Mesothelial cell of epicardium (in vitro differentiated cells): ENCODE results near the gene GADL1. TPM values are rescaled to one million over a fixed set of nuclear protein-coding genes. Genes with fewer than 3 reads are reported as not detected.

Experiments used
- DNase-seq, 2 experiments: peaks; one replicate each; pipeline ENCODE4 v3.0.0; 2021; ENCODE audit warnings: low spot score in 2 of 2; ENCODE audit not compliant: unreplicated experiment in 2 of 2
- H3K27ac Mint-ChIP-seq: 2 replicates; pipeline ENCODE4 v1.8.0; 2021; ENCODE audit warnings: mixed read lengths
- H3K27me3 Mint-ChIP-seq: 2 replicates; pipeline ENCODE4 v1.8.0; 2021; ENCODE audit warnings: low read depth, mixed read lengths
- H3K36me3 Mint-ChIP-seq: 2 replicates; pipeline ENCODE4 v1.8.0; 2021; ENCODE audit warnings: mixed read lengths
- H3K4me1 Mint-ChIP-seq: 2 replicates; pipeline ENCODE4 v1.8.0; 2021; ENCODE audit warnings: mixed read lengths
- H3K4me3 Mint-ChIP-seq: 2 replicates; pipeline ENCODE4 v1.8.0; 2021; ENCODE audit warnings: mild to moderate bottlenecking, moderate library complexity, mixed read lengths
- H3K9me3 Mint-ChIP-seq: 2 replicates; pipeline ENCODE4 v1.8.0; 2021; ENCODE audit warnings: mixed read lengths
- total RNA-seq: library from RNA; stranded (reverse); gene quantifications from 3 replicates; pipeline ENCODE4 v1.2.1, GENCODE V29; 2021
- TF ChIP-seq, protein P1 (sequence below): fragments of 200-600 bp; sonication (generic); IDR thresholded peaks from one replicate; pipeline ENCODE4 v1.5.0; 2021; ENCODE audit warnings: antibody characterized with exemption; ENCODE audit not compliant: unreplicated experiment

The GADL1 gene
- total RNA-seq, 1 donor from 2014 or later, result 4.6 TPM

DNA sequence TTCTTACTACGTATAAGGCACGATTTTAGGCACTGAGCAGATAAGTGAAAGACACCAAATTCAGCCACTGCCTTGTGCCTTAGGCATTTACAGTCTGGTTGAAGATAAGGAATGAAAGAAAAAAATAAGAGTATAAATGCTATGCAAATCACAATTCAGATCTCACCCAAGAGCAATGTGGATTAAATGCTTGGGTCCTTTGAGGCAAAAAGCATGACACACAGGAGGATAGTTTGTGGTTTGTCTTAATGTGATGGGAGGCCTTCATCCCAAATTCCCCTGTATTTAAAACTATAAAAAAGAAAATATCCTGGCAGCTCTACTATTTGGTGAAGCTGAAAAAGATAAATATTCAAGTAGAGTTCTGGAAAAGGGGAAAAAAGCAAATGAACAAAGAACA is 208.3 kb downstream of the GADL1 start:
- Mint-ChIP-seq H3K4me1 (peaks cover 33% of the 10 kb centered on the region), H3K27ac (no peak overlapping the region), H3K36me3 (peaks cover 8% of the 10 kb centered on the region), H3K27me3 (no peaks in the 10 kb centered on the region), H3K9me3 (no peaks in the 10 kb centered on the region), H3K4me3 (no peak overlapping the region)
- DNase-seq, result no peak
- TF ChIP-seq, protein P1, sequence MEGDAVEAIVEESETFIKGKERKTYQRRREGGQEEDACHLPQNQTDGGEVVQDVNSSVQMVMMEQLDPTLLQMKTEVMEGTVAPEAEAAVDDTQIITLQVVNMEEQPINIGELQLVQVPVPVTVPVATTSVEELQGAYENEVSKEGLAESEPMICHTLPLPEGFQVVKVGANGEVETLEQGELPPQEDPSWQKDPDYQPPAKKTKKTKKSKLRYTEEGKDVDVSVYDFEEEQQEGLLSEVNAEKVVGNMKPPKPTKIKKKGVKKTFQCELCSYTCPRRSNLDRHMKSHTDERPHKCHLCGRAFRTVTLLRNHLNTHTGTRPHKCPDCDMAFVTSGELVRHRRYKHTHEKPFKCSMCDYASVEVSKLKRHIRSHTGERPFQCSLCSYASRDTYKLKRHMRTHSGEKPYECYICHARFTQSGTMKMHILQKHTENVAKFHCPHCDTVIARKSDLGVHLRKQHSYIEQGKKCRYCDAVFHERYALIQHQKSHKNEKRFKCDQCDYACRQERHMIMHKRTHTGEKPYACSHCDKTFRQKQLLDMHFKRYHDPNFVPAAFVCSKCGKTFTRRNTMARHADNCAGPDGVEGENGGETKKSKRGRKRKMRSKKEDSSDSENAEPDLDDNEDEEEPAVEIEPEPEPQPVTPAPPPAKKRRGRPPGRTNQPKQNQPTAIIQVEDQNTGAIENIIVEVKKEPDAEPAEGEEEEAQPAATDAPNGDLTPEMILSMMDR, result no peak

DNA sequence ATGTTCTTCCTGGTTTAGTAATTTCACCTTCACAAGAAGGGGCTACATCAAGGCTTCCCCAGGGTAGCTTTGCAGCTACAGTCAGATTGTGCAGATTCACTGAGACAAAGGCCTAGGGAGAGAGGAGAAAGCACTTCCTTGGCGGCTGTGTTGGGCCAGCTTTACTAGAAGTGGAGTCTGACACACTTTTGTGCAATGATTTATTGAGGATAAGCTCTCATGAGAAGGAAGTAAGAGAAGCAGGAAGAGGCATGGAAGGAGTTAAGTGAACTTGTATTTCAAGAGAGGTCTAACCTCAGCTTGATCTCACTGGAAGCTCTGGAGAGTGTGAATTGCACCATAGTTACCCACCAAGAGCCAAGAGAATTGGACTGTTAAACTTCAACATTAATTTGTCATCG is 209.2 kb downstream of the GADL1 start:
- Mint-ChIP-seq H3K4me1 (peaks cover 41% of the 10 kb centered on the region), H3K9me3 (no peaks in the 10 kb centered on the region)
- no peak for DNase-seq

DNA sequence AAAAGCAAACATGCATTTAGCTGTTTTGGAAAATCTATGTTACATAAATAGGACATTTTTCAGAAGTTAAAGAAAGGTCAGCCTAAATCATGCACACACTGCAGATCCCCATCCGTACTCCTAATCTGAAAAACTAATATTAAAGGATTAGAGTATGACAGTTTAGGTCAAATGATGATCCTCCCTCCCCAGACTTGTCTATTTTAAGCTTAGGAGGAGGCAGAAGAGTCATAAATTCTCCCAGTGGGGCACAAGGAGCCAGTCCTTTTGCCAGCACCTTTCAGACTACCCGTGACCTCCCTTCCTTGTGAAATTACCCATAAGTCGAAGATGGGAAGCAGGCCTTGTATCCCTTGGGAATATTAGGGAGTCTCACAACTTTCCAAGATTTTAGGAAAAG is 210.1 kb downstream of the GADL1 start:
- no peaks in the 10 kb centered on the region for H3K27me3 Mint-ChIP-seq

More for the DNA sequence above, 209.2 kb downstream of the GADL1 start:
- peaks cover 6% of the 10 kb centered on the region for H3K36me3 Mint-ChIP-seq
- H3K27ac Mint-ChIP-seq, result no peak overlapping the region
- TF ChIP-seq, protein P1, result no peak
- no peak overlapping the region for H3K4me3 Mint-ChIP-seq
- no peaks in the 10 kb centered on the region for H3K27me3 Mint-ChIP-seq

DNA sequence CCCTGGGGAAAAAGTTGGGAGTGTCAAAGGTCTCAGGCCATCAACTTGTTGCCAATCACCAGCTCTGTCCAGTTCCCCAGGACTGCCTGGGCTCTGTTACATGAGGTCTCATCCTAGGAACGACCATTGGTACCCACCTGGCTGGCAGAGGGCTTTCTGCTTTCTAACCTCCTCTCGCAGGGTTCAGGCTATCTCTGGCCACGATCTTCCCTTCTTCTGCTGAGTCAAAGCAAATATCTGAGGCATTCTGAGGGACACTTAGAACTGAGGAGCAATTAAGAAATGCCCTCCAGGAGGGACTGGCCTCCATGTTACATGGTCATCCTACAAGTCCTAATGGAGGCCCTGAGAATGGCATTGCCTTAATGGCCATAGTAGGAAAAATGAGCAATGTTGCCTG is 210.7 kb downstream of the GADL1 start:
- H3K4me3 Mint-ChIP-seq, result no peak overlapping the region
- H3K27ac Mint-ChIP-seq, result no peak overlapping the region
- TF ChIP-seq, protein P1, result no peak
- H3K36me3 Mint-ChIP-seq, result peaks cover 6% of the 10 kb centered on the region
- no peaks in the 10 kb centered on the region for H3K27me3 Mint-ChIP-seq
- no peak for DNase-seq
- H3K9me3 Mint-ChIP-seq, result no peaks in the 10 kb centered on the region
- peaks cover 33% of the 10 kb centered on the region for H3K4me1 Mint-ChIP-seq

More for the DNA sequence above, 210.1 kb downstream of the GADL1 start:
- Mint-ChIP-seq H3K36me3 (peaks cover 6% of the 10 kb centered on the region), H3K27ac (no peak overlapping the region), H3K4me1 (peaks cover 39% of the 10 kb centered on the region), H3K9me3 (no peaks in the 10 kb centered on the region), H3K4me3 (no peak overlapping the region)
- no peak for DNase-seq
- TF ChIP-seq, protein P1, result no peak

DNA sequence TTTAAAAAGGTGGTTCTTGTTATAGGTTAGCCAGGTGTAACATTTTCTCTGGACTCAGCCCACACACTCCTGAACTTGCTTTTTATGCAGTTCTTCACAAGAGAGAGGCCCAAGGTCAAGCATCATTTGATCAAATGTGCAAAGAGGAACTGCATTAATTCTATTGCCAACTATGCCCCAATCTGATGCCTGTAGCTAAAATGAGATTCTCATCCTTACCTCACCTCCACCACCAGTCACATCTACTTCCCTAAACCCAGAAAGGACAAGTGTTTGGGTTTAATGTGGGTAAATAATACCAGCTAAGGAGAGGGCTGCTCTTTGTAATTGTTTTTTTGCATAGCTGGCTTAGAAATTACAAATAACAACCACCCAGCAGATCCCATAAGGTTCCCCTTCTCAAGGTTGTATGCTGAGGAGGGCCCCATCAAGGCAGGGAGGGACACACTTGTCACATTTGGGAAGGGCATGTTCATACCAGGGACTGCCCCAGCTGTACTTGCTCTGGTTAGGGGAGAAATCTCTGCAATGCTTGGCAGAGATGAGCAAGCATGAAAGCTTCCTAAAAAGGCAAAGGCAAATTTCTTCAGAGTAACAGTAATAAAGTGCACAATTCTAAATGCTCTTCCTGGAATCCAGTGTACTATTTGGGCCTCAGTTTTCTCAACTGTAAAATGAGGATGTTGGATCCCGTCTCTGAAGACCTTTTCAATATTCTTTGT is 211.9 kb downstream of the GADL1 start:
- peaks cover 11% of the 10 kb centered on the region for H3K36me3 Mint-ChIP-seq
- no peaks in the 10 kb centered on the region for H3K27me3 Mint-ChIP-seq
- no peak for DNase-seq
- H3K9me3 Mint-ChIP-seq, result no peaks in the 10 kb centered on the region
- H3K4me3 Mint-ChIP-seq, result no peak overlapping the region
- peaks cover 22% of the 10 kb centered on the region for H3K4me1 Mint-ChIP-seq
- TF ChIP-seq, protein P1, result no peak
- H3K27ac Mint-ChIP-seq, result no peak overlapping the region
